ENCODE results near the gene ERC2.

The ERC2 gene

DNA sequence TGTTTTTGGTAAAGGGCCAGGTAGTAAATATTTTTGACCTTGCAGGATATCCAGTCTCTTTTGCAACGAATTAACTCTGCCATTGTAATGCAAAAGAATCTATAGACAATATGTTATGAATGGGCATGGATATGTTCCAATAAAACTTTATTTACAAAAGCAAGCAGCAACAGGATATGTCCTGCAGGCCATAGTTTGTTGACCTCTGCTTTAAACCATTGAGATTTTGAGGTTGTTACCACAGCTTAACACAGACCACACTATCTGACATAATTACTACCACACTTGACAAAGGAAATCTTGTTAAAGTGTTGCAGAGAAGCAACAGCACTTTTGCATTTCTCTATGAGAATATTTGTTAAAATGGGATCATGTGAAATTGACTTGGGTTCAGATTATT, 349.3 kb downstream of the ERC2 start:
- Histone ChIP-seq H3K4me1 (ENCODE audit: control insufficient read depth, insufficient read depth, low read length) (peaks cover 17% of the 10 kb centered on the region), H3K36me3 (ENCODE audit: insufficient read depth, low read length) (no peaks in the 10 kb centered on the region), H3K4me3 (ENCODE audit: low read length) (no peak overlapping the region), H3K4me2 (ENCODE audit: low read length) (no peak overlapping the region), H3K9ac (ENCODE audit: low read depth, low read length) (no peak overlapping the region), H3K9me3 (replicated peaks; ENCODE audit: low read length) (no peaks in the 10 kb centered on the region), H3K27me3 (ENCODE audit: control insufficient read depth, insufficient read depth, low read length) (no peaks in the 10 kb centered on the region)

DNA sequence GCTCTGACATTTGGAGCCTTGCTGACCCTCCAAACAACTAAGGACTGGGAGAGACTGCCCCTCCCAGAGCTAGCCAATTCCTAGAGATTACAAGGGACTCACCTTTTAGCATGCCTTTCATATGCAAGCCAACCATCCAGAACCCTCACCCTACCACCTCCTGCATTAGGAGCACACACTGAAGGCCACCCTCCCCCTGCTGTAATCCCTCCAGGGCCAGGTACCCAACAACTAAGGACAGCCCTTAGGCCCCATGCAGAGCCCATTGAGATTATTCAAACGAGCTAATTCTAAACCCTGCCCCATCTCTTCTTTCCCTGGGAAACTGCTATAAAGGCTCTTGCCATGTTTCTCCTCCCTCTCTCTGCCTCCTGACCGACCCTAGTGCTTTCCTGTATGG, 352.6 kb downstream of the ERC2 start:
- H3K9ac ChIP-seq (ENCODE audit: low read depth, low read length): no peak overlapping the region
- H3K4me2 ChIP-seq (ENCODE audit: low read length): no peak overlapping the region
- no peak overlapping the region for H3K4me3 ChIP-seq (ENCODE audit: low read length)
- H3K27me3 ChIP-seq (ENCODE audit: control insufficient read depth, insufficient read depth, low read length): no peaks in the 10 kb centered on the region
- no peaks in the 10 kb centered on the region for H3K36me3 ChIP-seq (ENCODE audit: insufficient read depth, low read length)
- H3K4me1 ChIP-seq (ENCODE audit: control insufficient read depth, insufficient read depth, low read length): peaks cover 17% of the 10 kb centered on the region
- no peaks in the 10 kb centered on the region for H3K9me3 ChIP-seq (replicated peaks; ENCODE audit: low read length)

DNA sequence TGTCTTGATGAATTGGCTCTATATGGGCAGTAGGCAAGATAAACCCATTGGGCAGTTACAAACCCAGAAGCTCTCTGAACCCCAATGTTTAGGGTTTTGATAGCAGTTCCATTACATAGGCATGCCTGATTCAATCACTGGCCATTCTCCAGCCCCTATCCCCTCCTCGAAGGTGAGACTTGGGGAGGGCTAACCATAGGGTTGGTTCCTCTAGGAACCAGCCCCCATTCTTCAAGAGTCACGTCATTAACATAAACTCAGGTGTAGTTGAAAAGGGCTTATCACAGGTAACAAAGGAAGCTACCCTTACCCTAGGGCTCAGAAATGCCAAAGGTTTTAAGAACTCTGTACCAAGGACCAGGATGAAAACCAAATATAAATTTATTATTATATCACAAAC, 353.1 kb downstream of the ERC2 start:
- Histone ChIP-seq H3K36me3 (ENCODE audit: insufficient read depth, low read length) (no peaks in the 10 kb centered on the region), H3K4me2 (ENCODE audit: low read length) (no peak overlapping the region), H3K9ac (ENCODE audit: low read depth, low read length) (no peak overlapping the region), H3K4me1 (ENCODE audit: control insufficient read depth, insufficient read depth, low read length) (peaks cover 12% of the 10 kb centered on the region), H3K4me3 (ENCODE audit: low read length) (no peak overlapping the region), H3K27me3 (ENCODE audit: control insufficient read depth, insufficient read depth, low read length) (no peaks in the 10 kb centered on the region), H3K9me3 (replicated peaks; ENCODE audit: low read length) (no peaks in the 10 kb centered on the region)

DNA sequence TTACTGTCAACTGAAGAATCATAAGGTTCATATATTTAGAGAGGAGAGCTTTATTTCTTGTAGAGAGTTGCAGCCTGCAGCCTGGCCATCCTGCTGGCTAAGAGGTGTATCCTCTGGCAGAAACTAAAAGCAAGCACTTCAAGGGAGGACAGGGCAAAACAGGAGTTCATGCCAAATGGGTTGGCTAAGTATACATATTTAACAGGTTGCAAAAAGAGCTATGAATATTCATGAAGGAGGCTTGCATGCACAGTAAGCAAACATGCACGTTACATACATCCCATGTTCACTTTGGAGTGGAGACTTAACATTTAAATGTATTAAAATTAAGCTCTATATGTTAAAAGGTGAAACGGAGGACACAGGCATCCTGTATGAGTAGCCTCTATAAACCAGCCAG, 354.4 kb downstream of the ERC2 start:
- H3K9ac ChIP-seq (ENCODE audit: low read depth, low read length): no peak overlapping the region
- no peak overlapping the region for H3K4me2 ChIP-seq (ENCODE audit: low read length)
- no peaks in the 10 kb centered on the region for H3K27me3 ChIP-seq (ENCODE audit: control insufficient read depth, insufficient read depth, low read length)
- H3K36me3 ChIP-seq (ENCODE audit: insufficient read depth, low read length): no peaks in the 10 kb centered on the region
- peaks cover under 1% of the 10 kb centered on the region for H3K4me1 ChIP-seq (ENCODE audit: control insufficient read depth, insufficient read depth, low read length)
- no peaks in the 10 kb centered on the region for H3K9me3 ChIP-seq (replicated peaks; ENCODE audit: low read length)
- H3K4me3 ChIP-seq (ENCODE audit: low read length): no peak overlapping the region

GRCh38 chr3:56113231-56113630, 355.0 kb downstream of the ERC2 start:
- no peaks in the 10 kb centered on the region for H3K9me3 ChIP-seq (replicated peaks; ENCODE audit: low read length)
- H3K36me3 ChIP-seq (ENCODE audit: insufficient read depth, low read length): no peaks in the 10 kb centered on the region
- no peaks in the 10 kb centered on the region for H3K27me3 ChIP-seq (ENCODE audit: control insufficient read depth, insufficient read depth, low read length)
- H3K4me3 ChIP-seq (ENCODE audit: low read length): no peak overlapping the region
- no peaks in the 10 kb centered on the region for H3K4me1 ChIP-seq (ENCODE audit: control insufficient read depth, insufficient read depth, low read length)
- H3K9ac ChIP-seq (ENCODE audit: low read depth, low read length): no peak overlapping the region
- H3K4me2 ChIP-seq (ENCODE audit: low read length): no peak overlapping the region

- H3K27me3 ChIP-seq (ENCODE audit: control insufficient read depth, insufficient read depth, low read length): no peaks in the 10 kb centered on the region
- no peak overlapping the region for H3K4me2 ChIP-seq (ENCODE audit: low read length)
- H3K4me3 ChIP-seq (ENCODE audit: low read length): no peak overlapping the region
- no peaks in the 10 kb centered on the region for H3K4me1 ChIP-seq (ENCODE audit: control insufficient read depth, insufficient read depth, low read length)
- H3K9me3 ChIP-seq (replicated peaks; ENCODE audit: low read length): no peaks in the 10 kb centered on the region
- no peak overlapping the region for H3K9ac ChIP-seq (ENCODE audit: low read depth, low read length)
- H3K36me3 ChIP-seq (ENCODE audit: insufficient read depth, low read length): no peaks in the 10 kb centered on the region
Measured at GRCh38 chr3:56111606-56112304, 356.5 kb downstream of the ERC2 start.

DNA sequence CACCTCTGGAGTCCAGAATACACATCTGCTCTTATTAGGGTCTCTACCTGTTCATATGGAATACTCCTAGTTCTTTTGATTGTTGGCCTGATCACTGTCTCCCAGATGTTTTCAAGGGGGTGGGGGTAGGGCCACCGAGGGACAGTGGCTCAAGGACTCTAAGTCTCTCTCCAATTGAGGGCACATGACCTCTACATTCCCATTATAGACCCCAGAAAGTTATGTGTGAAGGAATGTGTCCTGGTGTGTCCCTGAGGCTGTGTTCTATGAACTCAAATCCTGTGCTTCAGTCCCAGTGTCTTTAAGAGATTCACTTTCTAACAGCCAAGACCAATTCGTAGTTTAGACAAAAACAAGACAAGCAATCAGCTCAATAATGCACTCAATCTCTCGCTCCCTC, 357.4 kb downstream of the ERC2 start:
- no peaks in the 10 kb centered on the region for H3K9me3 ChIP-seq (replicated peaks; ENCODE audit: low read length)
- H3K4me2 ChIP-seq (ENCODE audit: low read length): no peak overlapping the region
- H3K27me3 ChIP-seq (ENCODE audit: control insufficient read depth, insufficient read depth, low read length): no peaks in the 10 kb centered on the region
- H3K9ac ChIP-seq (ENCODE audit: low read depth, low read length): no peak overlapping the region
- no peak overlapping the region for H3K4me3 ChIP-seq (ENCODE audit: low read length)
- H3K36me3 ChIP-seq (ENCODE audit: insufficient read depth, low read length): no peaks in the 10 kb centered on the region
- no peaks in the 10 kb centered on the region for H3K4me1 ChIP-seq (ENCODE audit: control insufficient read depth, insufficient read depth, low read length)

DNA sequence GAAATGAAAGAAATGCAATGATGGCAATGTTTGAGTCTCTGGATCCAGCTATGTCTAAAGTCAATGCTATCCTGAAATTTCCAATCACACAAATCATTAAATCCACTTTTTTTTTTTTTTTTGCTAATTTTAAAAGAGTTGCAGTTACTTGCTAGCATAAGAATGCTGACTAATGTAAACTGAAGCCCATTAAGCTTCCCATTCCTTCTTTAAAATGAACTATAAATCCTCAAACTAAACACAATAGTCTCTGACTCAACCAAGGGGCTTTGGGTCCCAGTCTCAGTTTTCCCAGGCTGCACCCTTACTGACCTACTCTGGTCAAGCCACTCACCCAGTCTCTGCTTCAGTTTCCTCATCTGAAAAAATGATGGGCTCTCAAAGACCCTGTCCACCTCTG, 361.1 kb downstream of the ERC2 start:
- H3K9me3 ChIP-seq (replicated peaks; ENCODE audit: low read length): no peaks in the 10 kb centered on the region
- no peaks in the 10 kb centered on the region for H3K27me3 ChIP-seq (ENCODE audit: control insufficient read depth, insufficient read depth, low read length)
- H3K4me1 ChIP-seq (ENCODE audit: control insufficient read depth, insufficient read depth, low read length): no peaks in the 10 kb centered on the region
- H3K36me3 ChIP-seq (ENCODE audit: insufficient read depth, low read length): no peaks in the 10 kb centered on the region
- H3K4me2 ChIP-seq (ENCODE audit: low read length): no peak overlapping the region
- no peak overlapping the region for H3K4me3 ChIP-seq (ENCODE audit: low read length)
- H3K9ac ChIP-seq (ENCODE audit: low read depth, low read length): no peak overlapping the region

- Histone ChIP-seq H3K27me3 (ENCODE audit: control insufficient read depth, insufficient read depth, low read length) (no peaks in the 10 kb centered on the region), H3K4me2 (ENCODE audit: low read length) (no peak overlapping the region), H3K9me3 (replicated peaks; ENCODE audit: low read length) (no peaks in the 10 kb centered on the region), H3K4me3 (ENCODE audit: low read length) (no peak overlapping the region), H3K4me1 (ENCODE audit: control insufficient read depth, insufficient read depth, low read length) (no peaks in the 10 kb centered on the region), H3K36me3 (ENCODE audit: insufficient read depth, low read length) (no peaks in the 10 kb centered on the region), H3K9ac (ENCODE audit: low read depth, low read length) (no peak overlapping the region)
Measured at GRCh38 chr3:56102032-56102431, 366.2 kb downstream of the ERC2 start.

DNA sequence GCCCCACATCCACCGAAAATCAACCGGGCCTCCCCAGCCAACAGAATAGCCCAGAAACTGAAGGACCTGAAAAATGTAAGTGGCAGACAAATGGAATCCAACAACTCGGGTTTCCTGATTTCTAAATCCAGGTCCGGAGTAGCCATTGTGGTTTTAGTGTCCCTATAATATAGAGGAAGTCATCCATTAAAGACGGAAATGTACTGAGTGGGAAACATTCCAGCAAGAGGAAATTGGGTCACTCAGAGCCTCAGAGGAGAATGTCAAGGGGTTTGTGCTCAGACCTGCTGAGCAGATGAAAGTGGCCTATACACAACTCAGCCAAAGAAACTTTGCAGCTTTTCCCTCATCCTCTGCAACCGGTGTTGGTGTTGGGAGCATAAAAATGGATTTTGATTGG, 366.7 kb downstream of the ERC2 start:
- Histone ChIP-seq H3K9ac (ENCODE audit: low read depth, low read length) (no peak overlapping the region), H3K36me3 (ENCODE audit: insufficient read depth, low read length) (no peaks in the 10 kb centered on the region), H3K9me3 (replicated peaks; ENCODE audit: low read length) (no peaks in the 10 kb centered on the region), H3K4me1 (ENCODE audit: control insufficient read depth, insufficient read depth, low read length) (no peaks in the 10 kb centered on the region), H3K27me3 (ENCODE audit: control insufficient read depth, insufficient read depth, low read length) (no peaks in the 10 kb centered on the region), H3K4me2 (ENCODE audit: low read length) (no peak overlapping the region), H3K4me3 (ENCODE audit: low read length) (no peak overlapping the region)

DNA sequence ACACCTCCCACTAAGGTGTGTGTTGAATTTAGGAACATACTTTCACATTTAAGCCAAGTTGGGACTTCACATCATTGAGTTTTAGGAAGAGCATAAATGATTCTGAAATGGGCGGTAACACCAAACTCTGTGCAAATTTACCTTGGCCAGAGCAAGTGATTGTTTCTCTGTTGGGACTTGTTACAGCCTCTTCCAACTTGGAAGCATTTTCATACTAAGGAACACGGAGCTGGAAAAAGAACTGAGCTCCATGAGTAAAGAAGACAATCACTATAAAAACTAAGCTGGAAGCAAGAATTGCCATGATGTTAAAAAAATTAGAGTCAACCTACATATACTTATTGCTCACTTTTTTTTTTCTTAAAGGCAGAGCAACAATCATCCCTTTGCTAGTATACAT, 371.3 kb downstream of the ERC2 start:
- no peak overlapping the region for H3K9ac ChIP-seq (ENCODE audit: low read depth, low read length)
- H3K4me1 ChIP-seq (ENCODE audit: control insufficient read depth, insufficient read depth, low read length): no peaks in the 10 kb centered on the region
- no peaks in the 10 kb centered on the region for H3K27me3 ChIP-seq (ENCODE audit: control insufficient read depth, insufficient read depth, low read length)
- H3K9me3 ChIP-seq (replicated peaks; ENCODE audit: low read length): no peaks in the 10 kb centered on the region
- no peaks in the 10 kb centered on the region for H3K36me3 ChIP-seq (ENCODE audit: insufficient read depth, low read length)
- no peak overlapping the region for H3K4me3 ChIP-seq (ENCODE audit: low read length)
- no peak overlapping the region for H3K4me2 ChIP-seq (ENCODE audit: low read length)

- Histone ChIP-seq H3K27me3 (ENCODE audit: control insufficient read depth, insufficient read depth, low read length) (no peaks in the 10 kb centered on the region), H3K4me3 (ENCODE audit: low read length) (no peak overlapping the region), H3K36me3 (ENCODE audit: insufficient read depth, low read length) (no peaks in the 10 kb centered on the region), H3K9ac (ENCODE audit: low read depth, low read length) (no peak overlapping the region), H3K4me2 (ENCODE audit: low read length) (no peak overlapping the region), H3K9me3 (replicated peaks; ENCODE audit: low read length) (no peaks in the 10 kb centered on the region), H3K4me1 (ENCODE audit: control insufficient read depth, insufficient read depth, low read length) (no peaks in the 10 kb centered on the region)
Measured at GRCh38 chr3:56094170-56094569, 374.1 kb downstream of the ERC2 start.
